Skin of body (tissue), 2 donors: ENCODE data around the gene PLA2G12A. TPM values are rescaled to one million over a fixed set of nuclear protein-coding genes. Genes with fewer than 3 reads are reported as not detected.
A peak's percentile ranks its signal among the peaks of the same experiment; 100 is the strongest.

Experiments used
- DNase-seq: peaks from one replicate; lab custom pipeline; 2025; lab: John Stamatoyannopoulos, UW
- total RNA-seq: library from RNA; depleted of rRNA; stranded (reverse); fragments of >200 nt; gene quantifications from one replicate; pipeline ENCODE4 v1.2.3, GENCODE V29; 2014

Gene PLA2G12A
- 15.0 TPM for total RNA-seq

DNA sequence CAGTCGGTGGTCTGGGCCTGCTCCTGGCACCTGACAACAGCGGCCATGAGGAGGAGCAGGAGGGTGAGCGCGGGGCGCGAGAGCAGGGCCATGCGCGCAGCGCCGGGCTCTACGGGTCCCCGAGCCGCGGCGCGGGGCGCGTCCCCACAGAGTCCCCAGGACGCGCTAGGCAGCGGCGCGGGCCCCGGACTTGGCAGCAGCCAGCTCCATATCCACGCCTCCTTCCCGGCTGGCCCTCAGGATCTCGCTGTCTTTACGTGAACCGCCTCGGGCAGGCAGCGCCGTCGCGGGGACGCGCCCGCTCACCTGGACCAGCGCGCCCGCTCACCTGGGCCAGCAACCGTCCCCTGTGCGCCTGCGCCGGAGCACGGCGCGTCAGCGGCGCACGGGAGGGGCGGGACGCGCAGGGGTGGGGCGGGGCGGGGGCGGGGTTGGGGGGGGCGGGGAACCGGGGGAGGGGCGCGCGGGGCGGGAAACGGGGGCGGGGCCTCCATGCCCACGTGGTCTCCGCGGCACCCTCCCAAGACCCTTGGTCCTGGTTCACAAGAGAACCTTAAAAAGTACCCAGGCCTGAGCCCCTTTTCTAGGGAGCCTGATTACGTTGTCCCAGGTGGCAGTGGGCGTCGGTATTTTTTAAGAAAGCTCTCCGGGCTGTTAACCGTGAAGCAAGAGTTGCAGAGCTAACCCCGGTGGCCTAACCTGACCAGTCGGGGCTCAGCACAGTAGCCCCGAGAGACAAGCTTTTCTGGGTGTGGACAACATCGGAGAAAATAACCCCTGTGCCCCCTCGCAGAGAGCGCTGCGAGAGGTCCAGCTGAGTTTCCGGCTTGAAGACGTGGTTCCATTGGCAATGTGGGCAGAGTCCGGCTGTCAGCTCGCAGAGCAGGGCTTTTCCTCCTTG lies at the start of gene PLA2G12A:
TSS of gene PLA2G12A (minus strand) at position 353 of the 901 bp plus-strand sequence. CDS start at position 92, 261 bp downstream.
- DNase-seq: peak; percentile 45

GRCh38 chr4:109764789-109765402 lies 35.0 kb upstream of the PLA2G12A start:
- DNase-seq: no peak

- no peak for DNase-seq
These were observed 34.5 kb upstream of the PLA2G12A start for GRCh38 chr4:109764376-109764775.

- DNase-seq: no peak
These were observed 30.8 kb upstream of the PLA2G12A start for GRCh38 chr4:109760682-109761081.

GRCh38 chr4:109755656-109756055 lies 25.8 kb upstream of the PLA2G12A start:
- DNase-seq: no peak

- no peak for DNase-seq
These were observed 24.4 kb upstream of the PLA2G12A start for GRCh38 chr4:109754093-109754857.

DNA sequence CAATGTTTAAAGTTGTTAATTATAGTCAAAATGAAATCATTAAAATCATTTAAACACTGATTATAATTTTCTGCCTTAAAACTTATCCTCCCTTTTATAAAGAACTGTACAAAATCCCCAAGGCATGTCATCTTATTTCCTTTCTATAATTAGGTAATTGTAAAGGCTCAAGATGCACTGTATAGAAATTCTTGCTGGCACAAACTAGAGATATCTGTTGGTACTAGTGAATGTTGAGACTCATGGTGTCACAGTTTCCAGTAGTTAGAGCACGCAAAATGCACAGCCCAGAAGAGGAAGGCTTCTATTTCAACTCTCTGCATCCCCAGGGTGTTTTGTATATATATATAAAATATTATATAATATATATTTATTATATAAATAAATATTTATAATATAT lies 22.7 kb upstream of the PLA2G12A start:
- no peak for DNase-seq

DNA sequence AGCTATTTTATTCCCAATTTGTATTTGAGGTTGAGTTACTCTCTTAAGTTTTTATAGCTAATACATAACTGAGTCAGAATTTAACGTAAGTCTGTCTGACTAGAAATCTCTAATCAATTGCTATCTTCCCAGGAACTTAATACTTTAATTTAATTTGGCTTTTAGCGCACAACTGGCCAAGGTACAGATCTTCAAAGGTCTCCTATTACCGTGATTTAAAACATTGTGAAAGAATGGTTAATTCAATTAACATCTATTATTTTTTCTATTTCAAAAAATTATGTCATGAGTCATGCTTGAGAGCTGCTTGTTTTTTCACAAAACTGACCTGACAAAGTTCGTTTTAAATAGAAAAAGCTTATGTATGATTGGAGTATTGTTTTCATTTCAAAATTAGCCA lies 22.0 kb upstream of the PLA2G12A start:
- DNase-seq: no peak

GRCh38 chr4:109750652-109751244 lies 20.9 kb upstream of the PLA2G12A start:
- DNase-seq: no peak

DNA sequence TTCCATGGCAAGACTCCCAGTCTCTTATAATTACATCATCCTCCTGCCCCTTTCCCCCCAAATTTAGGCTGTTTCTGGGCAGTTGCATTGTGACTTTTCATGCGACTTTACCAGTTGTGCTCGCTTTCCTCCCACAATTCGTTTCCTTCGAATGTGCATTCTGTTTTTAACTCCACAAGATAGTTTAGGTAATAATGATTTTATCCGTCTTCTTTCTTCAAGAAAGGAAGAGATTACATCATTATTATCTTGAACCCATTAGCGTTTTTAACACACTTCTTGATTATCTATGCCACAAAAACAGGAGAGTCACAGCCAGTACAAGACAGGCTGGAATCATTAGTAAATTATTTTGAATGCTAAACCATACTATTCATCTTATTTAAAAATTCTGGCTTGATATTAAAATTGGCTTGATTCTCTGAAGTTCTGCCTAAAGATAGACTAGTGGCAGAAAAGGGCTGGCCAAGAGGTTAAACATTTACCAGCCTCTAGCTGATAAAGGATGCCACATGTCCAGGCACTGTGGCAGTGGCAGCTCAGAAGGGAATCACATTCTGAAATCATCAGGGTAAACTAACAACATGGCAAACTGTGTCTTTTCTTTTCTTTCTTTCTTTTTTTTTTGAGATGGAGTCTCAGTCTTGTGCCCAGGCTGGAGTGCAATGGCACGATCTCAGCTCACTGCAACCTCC lies 19.7 kb upstream of the PLA2G12A start:
- DNase-seq: no peak

DNA sequence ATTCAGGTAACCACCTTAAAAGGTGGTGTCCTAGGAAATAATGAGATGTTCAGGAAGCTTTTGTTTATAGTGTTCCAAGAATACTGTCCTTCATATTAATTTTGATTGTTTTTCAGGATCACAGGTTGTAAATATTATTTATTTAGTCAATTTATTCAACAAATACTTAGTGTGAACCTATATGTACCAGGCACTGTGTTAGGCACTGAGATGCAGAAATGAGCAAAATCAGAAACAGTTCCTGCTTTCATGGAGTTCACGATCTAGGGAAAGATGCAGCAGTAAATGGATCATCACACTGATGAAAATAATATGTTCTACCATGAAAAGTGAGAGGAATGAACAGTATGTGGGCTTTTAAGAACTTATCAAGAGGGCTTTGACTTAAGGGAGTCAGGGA lies 18.2 kb upstream of the PLA2G12A start:
- DNase-seq: no peak

DNA sequence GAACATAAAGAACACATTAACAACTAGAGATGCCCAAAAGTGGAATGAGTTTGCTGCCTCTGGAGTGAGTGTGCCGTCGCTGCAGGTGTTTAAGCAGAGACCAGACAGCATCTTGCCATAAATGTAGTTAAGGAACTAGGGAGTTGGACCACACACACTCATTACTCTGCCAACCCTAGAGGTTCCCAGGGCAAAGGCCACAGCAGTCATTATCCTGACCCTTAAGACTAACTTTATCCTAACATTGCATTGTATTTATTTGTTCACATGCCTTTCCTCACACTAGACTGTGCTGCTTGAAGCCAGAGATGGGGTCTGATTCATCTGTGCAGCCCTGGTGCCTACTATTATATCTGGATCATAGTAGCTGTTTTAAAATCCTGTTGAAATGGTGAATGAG lies 16.9 kb upstream of the PLA2G12A start:
- DNase-seq: no peak

GRCh38 chr4:109745830-109746229 lies 16.0 kb upstream of the PLA2G12A start:
- DNase-seq: no peak

GRCh38 chr4:109739547-109739946 lies 9.7 kb upstream of the PLA2G12A start:
- no peak for DNase-seq

GRCh38 chr4:109738104-109738872 lies 8.4 kb upstream of the PLA2G12A start:
- DNase-seq: no peak

DNA sequence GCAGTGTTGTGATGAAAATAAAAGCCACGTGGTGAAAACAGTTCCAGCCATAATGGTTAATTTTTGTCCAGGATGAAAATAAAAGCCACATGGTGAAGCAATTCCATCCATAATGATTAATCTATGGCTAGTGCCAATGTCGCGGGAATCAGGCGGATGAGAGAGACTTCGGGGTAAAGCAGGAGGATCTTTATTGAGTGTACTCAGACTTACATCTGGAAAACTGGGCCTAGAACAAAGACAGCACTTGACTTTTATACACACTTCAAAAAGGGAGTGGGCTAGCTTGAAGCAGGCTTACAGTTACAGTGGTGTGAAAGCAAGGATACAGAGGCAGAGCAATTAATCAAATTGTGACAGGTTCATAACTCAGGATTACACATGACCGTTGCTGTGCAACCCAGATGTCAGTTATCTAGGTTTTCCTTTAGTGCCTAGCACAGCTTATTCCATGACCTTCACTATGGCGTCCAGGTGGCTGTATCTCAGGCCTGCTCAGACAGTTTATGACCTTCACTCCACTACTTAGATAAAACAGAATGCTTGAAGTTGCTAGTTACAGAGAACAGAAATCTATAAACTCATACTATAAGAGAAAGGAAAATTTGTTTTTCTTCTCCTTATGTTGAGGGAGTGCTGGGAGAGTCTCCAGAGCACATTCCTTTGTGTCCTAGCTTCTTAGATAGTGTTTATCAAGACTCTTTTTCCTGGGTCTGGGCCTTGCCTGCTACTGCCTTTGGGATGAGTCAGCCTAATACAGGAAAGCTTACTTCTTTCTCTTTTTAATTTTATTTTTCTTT lies 5.9 kb upstream of the PLA2G12A start:
- no peak for DNase-seq

DNA sequence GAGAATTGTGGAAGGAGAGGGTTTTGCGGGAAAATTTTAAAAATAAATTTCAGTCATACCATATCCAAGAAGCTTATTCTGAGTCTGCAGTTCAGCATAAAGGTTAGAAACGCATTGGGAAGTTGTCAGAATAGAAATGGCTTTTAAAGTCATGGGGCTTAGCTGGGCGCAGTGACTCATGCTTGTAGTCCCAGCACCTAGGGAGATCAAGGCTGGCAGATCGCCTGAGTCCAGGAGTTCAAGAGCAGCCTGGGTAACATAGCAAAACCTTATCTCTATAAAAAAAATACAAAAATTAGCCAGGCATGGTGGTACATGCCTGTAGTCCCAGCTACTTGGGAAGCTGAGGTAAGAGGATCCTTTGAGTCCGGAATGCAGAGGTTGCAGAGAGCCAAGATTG lies 3.9 kb upstream of the PLA2G12A start:
- DNase-seq: no peak

DNA sequence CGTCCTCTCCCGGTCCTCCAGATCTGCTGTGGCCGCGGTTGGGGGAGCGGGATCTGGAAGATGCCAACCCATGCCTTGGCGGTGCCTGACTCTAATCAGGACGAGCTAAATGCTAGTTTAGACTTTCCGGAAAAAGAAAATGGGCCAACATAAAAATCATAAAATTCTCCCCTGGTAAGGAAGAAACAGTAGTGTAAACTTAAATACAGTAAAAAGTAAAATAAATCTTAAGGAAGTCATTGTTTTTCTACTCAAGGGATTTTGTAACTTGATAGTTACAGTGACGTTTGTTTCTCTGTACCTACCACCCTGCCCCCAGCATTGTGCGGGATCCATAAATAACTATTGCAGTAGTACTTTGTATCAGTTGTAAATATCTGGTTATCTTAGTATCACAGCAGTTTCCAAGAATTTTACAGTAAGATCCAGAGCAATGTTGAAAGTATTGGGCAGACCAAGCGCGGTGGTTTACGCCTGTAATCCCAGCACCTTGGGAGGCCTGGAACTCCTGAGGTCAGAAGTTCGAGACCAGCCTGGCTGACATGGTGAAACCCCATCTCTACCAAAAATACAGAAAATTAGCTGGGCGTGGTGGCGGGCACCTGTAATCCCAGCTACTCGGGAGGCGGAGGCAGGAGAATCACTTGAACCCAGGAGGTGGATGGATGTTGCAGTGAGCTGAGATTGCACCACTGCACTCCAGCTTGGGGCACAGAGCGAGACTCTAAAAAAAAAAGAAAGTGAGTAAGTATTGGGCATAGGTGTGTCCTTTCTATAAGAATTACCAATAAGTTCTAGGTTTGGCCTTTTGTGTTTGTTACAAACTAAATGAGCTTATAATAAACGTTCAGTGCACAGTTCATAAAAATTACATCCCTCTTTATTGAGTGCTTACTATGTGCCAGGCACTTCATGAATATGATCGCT lies 1.0 kb upstream of the PLA2G12A start:
- no peak for DNase-seq
